GM23248 (cell line): Measurements from ENCODE around the gene ACY1.

Experiments
- EZH2 ChIP-seq: fragments of 200-600 bp; sonication (generic); IDR thresholded peaks from 2 replicates; pipeline ENCODE4 v1.6.1; 2018; ENCODE audit warnings: antibody characterized with exemption, mild to moderate bottlenecking; ENCODE audit not compliant: insufficient read depth, poor library complexity, severe bottlenecking
- EZH2phosphoT487 ChIP-seq: fragments of 200-600 bp; sonication (generic); IDR thresholded peaks from 2 replicates; pipeline ENCODE4 v1.6.1; 2018; ENCODE audit warnings: antibody characterized with exemption, moderate library complexity, mild to moderate bottlenecking, low read depth; ENCODE audit not compliant: insufficient read depth

- TF ChIP-seq EZH2 (no peak), EZH2phosphoT487 (no peak)
Measured at GRCh38 chr3:51997172-51997571, 13.8 kb downstream of the ACY1 start.
